Stimulated activated CD4-positive, alpha-beta T cell treated with anti-CD3 and anti-CD28 coated beads, Interleukin-4, amount 100 ng/mL, for 48 hours (primary cell): ENCODE measurements around the gene ZNF423.

ENCODE experiments used
- DNase-seq, 2 donors: peaks; one replicate each; pipeline ENCODE4 v3.0.0-alpha.2; 2020; ENCODE audit warnings: low read depth in 2 of 2

Gene ZNF423

GRCh38 chr16:49602201-49602975 lies 253.5 kb downstream of the ZNF423 start:
- DNase-seq, result no peak

DNA sequence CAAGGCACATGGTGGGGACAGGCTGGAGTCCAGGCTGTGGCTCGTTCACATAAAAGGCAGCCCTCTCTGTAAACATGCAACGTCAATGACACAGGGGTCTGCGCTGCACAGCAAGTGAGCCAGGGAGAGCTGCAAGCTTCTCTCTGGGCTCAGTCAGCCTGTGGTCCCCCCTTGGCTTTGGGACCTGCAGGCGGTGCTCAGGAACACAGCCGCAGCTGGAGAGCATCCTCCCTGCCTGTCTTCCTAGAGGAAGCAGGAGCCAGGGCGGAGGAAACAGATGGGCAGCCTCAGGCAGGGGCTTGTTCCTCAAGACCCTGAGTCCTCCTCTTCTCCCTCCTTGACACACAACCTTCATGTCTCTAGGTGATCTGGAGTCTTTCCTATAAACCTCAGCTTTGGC lies 254.3 kb downstream of the ZNF423 start:
- DNase-seq, result no peak

DNA sequence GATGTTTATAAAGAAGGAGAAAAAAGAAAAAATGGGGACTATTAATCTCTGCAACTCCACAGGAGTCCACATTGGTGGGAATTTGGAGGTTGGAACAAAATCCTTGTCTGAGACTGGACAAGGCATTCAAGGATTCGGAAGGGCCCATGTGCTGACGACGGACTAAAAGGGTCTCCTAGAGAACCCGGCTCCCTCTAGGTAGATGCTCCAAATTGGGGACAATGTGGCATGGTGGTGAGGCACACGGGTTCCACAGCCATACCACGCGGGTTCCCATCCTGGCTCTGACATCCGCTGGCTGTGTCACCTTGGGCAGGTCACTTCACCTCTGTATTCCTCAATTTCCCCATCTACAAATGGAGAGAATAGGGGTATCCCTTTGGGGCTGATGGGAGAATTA lies 254.9 kb downstream of the ZNF423 start:
- DNase-seq, result no peak

DNA sequence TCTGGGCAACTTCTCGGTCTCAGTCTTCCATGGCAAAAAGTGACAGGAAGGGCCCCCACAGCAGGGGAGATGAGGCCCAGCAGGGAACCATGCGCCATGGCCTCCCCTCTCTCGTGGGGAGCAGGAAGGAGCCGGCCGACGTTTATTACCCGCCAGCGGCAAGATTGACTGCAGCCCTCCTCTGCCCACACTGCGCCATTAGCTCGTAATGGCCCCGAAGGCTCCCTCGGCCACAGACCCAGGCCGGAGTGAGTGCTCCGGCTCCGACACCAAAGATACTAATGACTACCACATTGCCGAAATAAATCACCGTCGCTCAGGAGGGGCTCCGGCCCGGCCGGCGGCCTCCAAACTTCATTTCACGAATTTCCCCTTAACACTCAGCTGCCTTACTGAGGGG lies 255.4 kb downstream of the ZNF423 start:
- no peak for DNase-seq

DNA sequence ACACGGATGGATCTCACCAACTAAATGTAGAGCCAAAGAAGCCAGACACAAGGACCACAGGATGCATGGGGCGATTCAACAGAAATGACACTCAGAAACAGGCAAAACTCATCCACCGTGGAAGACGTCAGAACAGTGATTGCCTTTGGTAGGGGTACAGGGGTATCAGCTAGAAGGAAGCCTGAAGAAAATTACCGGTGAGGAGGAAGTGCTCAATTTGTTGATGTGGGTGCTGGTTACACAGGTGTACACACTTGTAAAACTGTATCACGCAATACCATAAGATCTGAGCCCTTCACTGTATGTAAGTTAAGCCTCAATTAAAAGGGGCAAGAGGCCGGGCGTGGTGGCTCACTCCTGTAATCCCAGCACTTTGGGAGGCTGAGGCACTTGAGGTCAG lies 256.2 kb downstream of the ZNF423 start:
- no peak for DNase-seq

DNA sequence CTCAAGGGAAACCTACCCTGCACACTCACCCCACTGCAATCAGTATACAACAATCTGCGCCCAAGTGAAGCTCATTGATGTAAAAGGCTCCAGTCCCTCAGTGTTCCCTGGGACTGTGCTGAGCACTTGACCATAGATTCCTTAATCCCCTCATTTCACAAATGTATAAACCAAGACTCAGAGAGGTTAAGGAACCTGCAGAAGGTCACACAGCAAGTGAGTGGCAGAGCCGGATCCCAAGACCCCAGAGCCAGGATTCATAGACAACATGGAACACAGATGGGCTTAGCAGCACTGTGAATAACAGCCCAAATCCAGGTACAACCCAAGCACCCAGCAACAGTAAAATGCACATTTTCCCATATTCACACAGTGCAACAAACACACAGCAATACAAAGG lies 256.6 kb downstream of the ZNF423 start:
- no peak for DNase-seq

- DNase-seq, result no peak
Observed at GRCh38 chr16:49598383-49599170, 257.3 kb downstream of the ZNF423 start.

GRCh38 chr16:49597796-49598195 lies 258.1 kb downstream of the ZNF423 start:
- DNase-seq, result no peak

DNA sequence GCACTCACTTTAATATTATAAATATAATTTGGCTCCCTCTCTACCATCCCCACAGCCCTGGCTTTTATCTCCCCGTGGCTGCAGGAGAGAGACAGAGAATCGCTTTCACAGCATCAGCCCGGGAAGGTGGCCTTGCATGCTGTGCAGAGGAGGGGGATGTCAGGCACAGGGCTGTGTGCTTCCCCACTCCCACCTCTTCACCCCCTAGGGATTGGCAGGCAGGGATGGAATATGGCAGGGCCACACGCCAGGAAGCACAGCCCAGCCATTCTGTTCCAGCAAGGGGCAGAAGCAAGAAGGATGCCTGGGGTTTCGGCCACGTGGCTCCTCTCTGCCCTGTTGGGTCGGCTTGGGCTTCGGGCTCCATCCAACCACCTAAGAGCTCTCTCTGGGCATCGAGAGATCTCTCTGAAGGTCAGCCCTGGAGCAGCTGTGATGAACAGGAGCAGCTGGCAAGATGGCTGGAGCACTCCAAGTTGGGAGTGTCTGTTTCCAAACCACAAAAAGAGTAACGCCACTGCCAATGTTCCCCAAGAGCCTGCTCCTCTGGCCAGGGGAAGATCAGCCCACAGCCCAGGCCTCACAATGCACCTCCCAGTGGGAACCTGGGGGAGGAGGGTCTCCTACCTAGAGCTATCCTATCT lies 259.1 kb downstream of the ZNF423 start:
- no peak for DNase-seq

DNA sequence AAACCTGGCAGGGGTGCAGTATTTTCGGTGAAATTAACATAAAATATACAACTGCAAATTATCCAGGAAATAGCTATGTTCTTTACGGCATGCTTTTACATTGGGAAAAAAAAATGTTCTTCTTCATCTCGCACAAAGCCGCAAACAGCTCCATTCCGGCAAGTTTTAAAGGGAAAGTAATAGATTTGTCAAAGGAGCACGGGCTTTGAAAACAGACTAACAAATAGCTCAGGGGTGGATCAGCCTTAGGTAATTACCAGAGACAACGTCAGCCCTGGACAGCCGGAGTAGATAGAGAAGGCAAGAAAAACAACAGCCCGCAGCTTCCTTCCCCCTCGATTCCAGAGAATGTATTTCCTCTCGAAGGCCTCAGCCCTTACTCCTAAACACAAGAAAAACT lies 259.8 kb downstream of the ZNF423 start:
- no peak for DNase-seq

DNA sequence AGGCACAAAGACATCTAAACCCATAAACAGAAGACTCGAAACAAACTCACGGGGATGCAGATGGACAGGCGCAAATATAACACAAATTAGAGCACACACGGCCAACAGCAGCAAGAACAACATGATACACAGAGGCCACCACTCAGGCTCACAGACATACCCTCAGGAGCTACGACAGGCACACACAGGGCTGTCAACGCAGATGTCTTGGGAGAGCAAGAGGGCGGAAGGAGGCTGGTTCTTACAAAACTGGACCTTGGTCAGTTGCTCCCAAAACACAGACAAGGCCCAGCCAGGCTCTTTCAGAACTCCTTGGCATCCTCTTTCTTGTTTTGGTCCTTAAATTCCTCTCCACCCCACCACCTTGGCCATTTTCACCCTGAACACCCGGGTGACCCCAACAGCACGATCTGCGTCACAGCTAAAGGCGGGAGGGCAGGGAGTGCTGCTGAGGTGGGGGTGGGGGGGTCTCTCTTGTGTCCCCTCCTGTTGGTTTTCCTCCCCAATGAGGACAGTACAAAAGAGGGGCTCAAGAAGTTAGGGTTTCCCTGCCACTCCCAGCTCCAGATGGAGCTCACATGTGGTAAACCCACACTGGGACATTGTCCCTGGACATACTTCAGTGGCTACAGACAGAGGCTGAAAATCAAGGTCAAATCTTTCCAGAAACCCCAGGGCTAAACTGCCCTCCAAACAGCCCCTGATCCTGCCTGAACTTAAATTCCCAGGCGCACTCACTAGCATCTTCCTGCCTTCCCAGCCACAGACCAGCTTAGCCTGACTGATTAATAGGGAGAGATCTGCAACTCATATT lies 261.0 kb downstream of the ZNF423 start:
- no peak for DNase-seq

GRCh38 chr16:49594153-49594552 lies 261.8 kb downstream of the ZNF423 start:
- DNase-seq, result no peak

- no peak for DNase-seq
Observed at GRCh38 chr16:49593424-49594040, 262.4 kb downstream of the ZNF423 start.

DNA sequence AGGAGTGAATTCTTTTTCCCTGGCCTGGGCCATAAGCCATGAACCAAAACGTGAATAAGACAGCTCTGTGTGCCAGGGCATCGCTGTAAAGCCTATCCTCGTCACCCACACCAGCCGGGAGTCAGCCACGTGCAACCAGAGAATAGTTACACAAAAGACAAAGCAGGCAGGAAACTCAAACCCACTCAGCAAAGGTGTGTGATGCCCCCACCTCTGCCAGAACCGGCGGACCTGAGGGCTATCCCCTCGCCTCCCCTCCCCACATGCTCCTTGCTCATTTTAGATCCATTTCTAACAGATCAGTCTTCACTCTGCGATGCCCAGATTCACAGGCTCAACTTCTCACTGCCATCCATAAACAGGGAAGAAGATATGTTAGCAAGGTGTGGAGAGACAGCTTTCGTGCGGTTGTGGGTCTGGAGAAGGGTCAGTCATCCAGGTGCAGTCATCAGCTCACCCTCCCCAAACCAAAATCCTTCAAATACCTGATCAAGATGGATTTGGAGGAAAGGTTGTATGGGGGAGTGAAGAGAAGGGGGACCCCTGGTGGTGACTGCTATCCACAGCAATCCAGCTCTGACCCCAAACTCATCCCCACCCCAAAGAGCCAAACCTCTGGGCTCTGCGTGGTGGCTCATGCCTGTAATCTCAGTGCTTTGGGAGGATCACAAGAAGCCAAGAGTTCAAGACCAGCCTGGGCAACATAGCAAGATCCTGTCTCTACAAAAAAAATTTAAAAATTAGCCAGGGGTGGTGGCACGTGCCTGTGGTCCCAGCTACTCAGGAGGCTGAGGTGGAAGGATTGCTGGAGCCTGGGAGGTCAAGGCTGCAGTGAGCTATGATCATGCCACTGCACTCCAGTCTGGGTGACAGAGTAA lies 263.1 kb downstream of the ZNF423 start:
- peak; percentile 9 to 20 for DNase-seq

DNA sequence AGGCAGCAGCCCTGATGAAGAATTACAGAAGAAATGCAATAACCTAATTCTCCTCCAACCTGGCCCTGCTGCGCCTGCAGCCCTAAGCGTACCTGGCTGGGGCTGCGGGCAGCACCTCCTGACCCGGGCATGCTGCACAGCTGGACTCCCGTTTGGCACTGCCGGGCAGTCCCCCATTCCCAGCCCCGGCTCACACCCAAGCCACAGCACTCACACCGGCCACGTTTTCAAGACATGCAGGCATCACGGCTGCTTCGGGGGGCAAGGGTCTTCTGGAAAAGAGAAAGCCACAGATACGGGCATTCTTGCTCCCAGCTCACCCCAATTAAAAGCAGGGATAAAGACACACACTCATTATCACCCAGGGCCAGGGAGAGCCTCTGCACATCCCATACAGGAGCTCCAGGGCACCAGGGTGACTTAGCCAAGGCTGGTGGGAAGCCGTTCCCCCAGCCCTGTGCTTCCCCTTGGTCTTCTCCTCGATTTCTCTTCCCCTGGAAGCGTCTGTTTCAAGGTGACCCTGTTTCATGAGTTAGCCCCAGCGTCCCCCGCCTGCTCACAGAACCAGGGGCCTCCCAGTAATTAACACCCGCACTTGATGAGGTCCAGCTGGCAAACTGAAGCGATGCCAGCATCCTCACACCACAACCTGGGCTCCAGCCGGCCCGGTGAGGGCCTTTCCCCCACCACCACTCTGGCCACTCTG lies 265.6 kb downstream of the ZNF423 start:
- DNase-seq, result no peak

DNA sequence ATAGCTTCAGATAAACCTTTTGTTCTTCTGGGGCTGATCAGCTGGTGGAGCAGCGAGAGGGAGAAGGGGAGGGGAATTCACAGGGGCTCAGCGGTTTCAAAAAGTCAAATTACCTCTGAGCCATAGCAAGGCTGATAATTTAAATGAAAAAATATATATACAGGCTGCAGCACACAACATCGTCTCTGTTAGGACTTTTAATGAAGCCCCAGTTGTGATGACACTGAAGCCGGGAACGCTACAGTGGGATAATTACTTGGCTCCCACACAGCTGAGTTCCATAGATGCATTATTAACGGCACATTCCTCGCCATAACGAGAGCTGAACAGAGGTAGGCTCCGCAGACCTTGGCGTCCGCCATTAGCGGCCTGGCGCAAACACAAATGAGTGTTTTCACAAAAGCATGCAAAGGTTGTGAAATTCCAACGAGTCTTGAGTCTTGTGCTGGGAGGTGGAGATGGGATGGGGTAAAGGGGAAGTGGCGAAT lies 266.3 kb downstream of the ZNF423 start:
- no peak for DNase-seq

GRCh38 chr16:49588729-49589384 lies 267.1 kb downstream of the ZNF423 start:
- no peak for DNase-seq

DNA sequence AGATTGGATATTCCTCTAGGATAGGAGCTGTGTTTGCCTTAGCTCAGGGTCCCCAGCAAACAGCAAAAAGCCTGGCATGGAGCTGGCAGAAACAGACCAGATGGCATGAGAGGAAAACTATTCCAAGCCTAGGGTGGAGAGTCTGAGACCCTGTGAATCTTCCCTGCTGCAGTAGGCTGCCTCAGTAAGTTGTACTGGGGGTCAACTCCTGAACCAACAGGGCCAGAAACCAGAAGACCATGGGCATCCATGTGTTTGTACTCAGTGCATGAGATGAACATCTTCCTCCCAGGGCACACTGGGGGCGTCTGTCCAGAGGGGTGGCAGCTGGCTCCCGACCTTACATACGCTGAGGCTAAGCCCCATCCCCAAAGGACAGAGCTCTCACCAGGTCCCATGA lies 267.9 kb downstream of the ZNF423 start:
- DNase-seq, result no peak

- DNase-seq, result no peak
Observed at GRCh38 chr16:49587511-49587910, 268.4 kb downstream of the ZNF423 start.
